GM11168 (cell line): ENCODE results near the gene CTDSP2.
"Not testable (repeated sequence)": the region's sequence is repeated elsewhere in the genome, so short reads cannot be mapped to it uniquely, and the experiment has no call there.

Experiments used
- in situ Hi-C: fragments of 300-500 bp; cut with MboI; formaldehyde crosslinking; loops from one replicate; pipeline ENCODE4 v1.12.0; 2022; ENCODE audit warnings: low sequenced_read_pairs; ENCODE audit not compliant: unreplicated experiment

Gene CTDSP2

DNA sequence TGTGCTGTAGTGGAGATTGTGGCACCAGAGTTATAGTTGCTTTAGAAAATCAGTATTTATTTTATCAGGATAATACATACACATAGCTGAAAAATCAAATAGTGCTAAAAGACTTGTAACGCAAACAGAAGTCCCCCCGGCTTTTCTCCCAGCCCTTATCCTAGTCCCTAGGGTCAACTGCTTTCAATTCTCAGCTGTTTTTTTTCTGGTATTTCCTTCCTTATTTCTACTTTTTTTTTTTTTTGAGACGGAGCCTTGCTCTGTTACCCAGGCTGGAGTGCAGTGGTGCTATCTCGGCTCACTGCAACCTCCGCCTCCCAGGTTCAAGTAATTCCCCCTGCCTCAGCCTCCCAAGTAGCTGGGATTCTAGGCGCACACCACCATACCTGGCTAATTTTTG, 8.4 kb upstream of the CTDSP2 start:
- in situ Hi-C loops: no loop called here

- in situ Hi-C loops: no loop called here
These were observed 7.5 kb upstream of the CTDSP2 start for GRCh38 chr12:57853864-57854556.

GRCh38 chr12:57852620-57853500, 6.3 kb upstream of the CTDSP2 start:
- in situ Hi-C loops: no loop called here

DNA sequence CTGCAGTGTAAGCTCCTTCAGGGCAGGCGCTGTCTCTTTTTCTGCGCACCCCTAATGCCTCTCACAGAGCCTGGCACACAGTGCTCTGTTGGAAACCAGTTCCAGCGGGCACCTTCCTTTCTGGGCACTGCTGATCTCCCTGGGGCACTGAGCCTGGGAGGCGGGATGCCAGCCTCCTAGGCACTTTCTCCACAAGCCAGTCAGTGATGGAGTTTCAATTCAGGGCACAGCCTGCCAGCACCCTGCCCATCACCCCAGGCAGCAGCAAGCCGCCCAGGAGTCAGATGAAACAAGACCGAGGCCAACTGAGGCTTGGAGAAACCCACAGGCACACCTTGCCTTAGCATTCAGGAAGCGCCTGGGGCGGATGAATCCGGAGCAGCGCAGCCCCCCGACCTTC, 5.7 kb upstream of the CTDSP2 start:
- in situ Hi-C loops: no loop called here

DNA sequence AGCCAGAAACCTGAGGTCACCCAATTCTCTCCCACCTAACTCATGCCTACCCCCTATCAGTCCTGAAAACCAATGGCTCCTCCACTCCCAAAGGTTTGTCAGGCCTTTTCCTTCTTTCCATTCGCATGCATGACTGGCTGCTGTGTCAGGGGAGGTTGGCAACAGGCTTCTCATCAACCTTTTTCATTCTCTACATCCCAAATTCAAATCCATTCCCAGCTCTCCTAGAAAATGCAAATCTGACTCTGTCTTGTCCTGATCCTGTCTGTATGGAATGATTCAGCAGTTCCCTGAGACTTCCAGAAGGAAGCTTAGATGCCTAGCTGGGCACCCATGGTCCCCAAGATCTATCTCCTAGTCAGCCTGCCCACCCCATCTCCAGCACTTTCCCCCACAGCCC, 5.0 kb upstream of the CTDSP2 start:
- in situ Hi-C loops: no loop called here

DNA sequence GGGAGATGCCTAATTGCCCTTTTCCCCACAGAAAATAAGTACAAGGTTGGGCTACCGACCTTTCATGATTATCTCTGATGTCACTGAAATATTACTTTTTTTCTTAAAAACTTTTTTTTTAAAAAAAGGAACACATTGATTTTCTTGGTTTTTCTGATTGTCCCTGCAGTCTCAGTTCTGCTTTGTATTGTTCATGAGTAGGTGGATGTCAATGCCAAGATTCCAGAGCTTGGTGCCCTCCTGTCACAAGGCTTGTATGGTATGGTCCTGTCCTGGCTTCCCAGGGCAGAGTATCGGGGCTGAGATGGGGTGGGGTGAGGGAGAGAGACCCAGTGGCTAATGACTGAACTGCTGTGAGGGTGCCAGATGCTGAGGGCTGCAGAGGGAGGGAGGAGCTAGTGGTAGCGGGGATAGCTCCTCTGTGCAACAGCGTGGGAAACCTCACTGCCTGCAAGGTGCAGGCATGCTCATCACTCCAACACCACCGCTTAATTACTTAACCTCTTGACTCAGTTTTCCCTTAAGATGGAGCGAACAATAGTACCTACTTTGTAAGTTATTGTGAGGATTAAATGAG, 4.4 kb upstream of the CTDSP2 start:
- in situ Hi-C loops: no loop called here

DNA sequence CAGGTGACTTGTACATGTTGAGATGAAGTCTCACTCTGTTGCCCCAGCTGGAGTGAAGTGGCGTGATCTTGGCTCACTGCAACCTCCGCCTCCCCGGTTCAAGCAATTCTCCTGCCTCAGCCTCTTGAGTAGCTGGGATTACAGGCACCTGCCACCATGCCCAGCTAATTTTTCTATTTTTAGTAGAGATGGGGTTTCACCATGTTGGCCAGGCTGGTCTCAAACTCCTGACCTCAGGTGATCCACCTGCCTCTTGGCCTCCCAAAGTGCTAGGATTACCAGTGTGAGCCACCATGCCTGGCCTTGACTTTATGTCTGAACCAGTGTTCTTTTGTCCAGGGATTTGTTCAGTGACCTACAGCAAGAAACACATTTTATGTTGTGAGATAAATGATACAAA, 2.9 kb upstream of the CTDSP2 start:
- in situ Hi-C loops: not testable (repeated sequence)

GRCh38 chr12:57849035-57849434, 2.5 kb upstream of the CTDSP2 start:
- in situ Hi-C loops: no loop called here

- in situ Hi-C loops: no loop called here
These were observed 1.7 kb upstream of the CTDSP2 start for GRCh38 chr12:57848208-57848607.

DNA sequence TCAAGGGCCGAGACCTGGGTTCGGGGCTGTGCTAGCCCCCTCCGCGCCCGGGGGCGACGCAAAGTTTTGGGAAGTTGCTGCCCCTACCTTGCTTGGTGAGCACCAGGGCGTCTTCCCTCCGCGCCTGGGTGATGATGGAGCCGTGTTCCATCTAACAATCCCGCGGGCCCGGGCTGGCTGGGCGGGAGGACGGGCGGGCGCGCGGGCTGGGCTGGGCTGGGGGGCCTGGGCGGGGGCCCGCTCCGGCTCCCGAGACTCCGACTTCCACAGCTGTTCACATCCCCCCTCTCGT, 298 bp downstream of the CTDSP2 start:
- in situ Hi-C loops: no loop called here

GRCh38 chr12:57845478-57846284, 848 bp downstream of the CTDSP2 start:
- in situ Hi-C loops: no loop called here

- in situ Hi-C loops: no loop called here
These were observed 1.6 kb downstream of the CTDSP2 start for GRCh38 chr12:57844709-57845477.

DNA sequence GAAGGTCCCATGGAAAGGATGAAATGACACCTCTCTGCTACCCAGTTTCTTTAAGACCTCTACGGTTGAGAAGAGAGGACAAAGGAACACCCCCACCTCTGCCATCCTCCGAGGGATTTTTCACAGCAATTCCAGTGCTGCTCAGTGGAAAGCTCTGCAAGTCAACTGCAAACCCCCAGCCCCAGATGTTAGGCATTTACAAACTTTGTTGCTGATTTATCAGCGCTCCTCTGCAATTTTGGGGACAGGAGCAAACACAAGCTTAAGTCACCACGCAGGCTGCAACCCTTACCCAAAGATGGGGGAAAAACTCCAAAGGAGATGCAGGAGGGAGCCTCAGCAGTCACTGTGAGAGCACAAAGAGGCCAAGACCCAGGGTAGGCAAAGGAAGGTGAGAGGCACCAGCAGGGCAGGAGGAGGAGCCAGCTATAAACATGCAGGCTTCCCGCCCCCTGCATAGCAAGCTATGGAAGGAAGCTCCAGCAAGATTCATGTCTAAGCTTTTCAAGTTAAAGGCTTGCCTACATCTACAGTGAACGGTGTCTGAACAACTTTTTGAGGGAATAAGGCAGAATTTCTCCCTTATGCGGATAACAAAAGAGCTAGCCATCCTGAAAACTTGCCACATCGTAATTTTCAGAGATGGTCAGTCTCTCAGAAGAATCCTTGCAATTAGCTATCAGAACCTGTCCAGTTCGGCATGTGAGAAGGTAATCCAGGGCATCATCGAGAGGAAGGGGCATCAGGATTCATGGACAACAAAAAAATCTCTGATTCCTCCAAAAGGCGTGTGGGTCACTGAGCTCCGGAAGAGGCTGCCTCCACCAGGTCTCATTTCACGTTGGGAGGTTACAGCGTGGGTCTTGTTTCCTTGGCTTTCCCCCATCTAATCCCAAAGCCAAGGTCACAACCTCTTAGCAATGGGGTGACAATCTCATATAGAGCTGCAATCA, 3.9 kb downstream of the CTDSP2 start:
- in situ Hi-C loops: no loop called here

DNA sequence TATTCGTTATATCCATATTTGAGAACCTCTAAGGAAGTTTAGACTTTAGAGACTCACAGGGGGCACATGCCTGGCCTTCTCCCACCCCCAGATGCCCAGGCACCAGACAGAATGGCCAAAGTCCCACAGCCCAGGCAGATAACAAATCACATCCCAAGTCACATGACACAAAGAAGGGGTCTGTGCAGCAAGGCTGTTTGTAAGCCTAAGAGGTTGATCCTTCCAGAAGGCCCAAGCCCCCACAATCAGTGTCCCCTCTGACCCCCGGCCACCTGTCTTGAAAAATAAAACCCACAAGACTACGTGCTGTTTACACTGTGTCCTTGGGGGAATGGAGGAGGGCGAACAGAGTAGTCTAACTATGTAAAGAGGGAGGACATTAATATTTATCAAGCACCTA, 5.1 kb downstream of the CTDSP2 start:
- in situ Hi-C loops: no loop called here

GRCh38 chr12:57840726-57841125, 5.8 kb downstream of the CTDSP2 start:
- in situ Hi-C loops: no loop called here

DNA sequence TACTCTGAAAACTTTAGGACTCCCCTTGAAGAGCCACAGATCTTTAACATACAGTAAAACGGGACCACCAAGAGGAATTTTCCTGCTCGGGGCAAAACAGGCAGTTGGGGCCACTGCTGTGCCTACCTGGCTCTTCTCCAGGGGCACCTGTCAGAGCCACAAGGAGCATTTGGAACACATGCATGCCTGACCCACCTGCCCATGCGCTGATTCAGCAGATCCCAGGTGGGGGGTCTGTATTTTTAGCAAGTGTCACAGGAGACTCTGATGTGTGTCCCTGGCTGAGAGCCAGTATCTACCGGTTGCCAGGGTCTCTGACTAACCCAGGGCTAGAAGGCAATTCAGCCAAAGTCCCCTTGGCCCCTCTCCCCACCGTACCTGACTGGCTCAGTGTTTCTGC, 6.5 kb downstream of the CTDSP2 start:
- in situ Hi-C loops: no loop called here

DNA sequence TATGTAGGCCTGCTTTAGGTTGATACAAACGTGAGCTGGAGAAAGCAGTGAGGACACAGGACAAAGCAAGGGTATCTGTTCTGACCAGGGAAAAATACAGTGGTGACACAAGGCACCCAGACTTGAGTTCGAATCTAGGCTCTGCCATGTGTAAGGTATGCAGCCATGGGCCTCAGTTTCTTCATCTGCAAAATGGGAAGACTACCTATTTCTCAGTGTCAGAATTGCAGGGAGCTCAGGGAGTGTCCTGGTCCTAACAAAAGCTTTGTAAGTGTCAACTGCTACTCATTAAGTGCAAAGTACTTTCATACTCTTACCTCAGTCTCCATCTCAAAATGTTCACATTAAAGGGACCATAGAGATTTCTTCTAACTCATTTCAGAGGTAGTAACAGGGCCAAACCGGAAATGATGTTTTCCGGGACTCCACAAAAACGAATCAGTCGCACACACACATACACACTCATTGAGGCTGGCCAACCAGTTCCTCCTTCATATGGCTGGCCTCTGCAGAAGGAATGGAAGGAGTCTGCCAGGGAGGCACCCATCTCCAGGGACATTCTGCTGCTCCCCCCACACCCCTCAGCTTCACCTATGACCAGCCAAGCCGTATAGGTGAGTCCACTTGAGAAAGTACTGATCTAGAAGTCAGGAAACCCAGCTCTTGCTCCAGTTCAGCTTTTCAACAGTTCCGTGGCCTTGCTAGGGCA, 7.8 kb downstream of the CTDSP2 start:
- in situ Hi-C loops: no loop called here

DNA sequence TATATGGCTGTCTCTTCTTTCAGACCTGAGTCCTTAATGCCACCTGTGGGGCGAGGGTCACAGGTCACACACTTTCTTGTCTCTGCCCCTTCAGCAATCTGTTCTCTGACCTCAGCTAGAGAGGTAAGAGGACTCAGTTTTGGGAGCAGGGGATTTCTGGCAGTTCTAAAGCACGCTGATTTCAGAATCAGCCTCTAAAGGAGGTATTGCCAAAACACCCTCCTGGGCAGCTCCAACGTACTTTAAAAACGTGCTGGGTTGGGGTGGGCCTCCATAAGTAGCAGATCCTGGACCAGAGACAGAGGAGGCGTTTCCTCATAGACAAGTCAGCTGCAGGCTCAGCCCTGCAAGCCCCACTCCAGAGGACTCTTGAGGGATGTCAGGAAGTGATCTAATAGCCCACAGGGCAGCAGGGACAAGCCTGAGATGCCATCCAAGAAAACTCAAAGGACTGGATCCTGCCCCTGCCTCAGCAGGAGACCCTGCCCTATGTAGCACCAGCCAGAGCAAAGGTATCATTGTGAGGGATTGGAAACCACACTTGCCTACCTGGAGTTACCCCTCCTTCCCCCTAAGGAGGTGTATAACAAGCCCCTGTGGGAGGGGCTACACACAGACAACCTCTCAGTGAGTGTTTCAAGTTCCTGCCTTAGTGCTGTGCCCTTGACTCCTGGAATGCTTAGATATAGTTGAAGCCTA, 8.5 kb downstream of the CTDSP2 start:
- in situ Hi-C loops: no loop called here
